Hematopoietic multipotent progenitor cell (in vitro differentiated cells): ENCODE results near the gene PCMT1. TPM values are rescaled to one million over a fixed set of nuclear protein-coding genes. Genes with fewer than 3 reads are reported as not detected.
"Not testable (repeated sequence)": the region's sequence is repeated elsewhere in the genome, so short reads cannot be mapped to it uniquely, and the experiment has no call there.

Experiments
- DNase-seq, 3 donors: peaks; one replicate each; pipeline ENCODE4 v3.0.0-alpha.2; 2011 to 2015; ENCODE audit warnings: low read depth in 2 of 3, low spot score in 2 of 3
- total RNA-seq: library from RNA; depleted of rRNA; stranded (reverse); fragments of >200 nt; gene quantifications from one replicate; pipeline ENCODE4 v1.2.3, GENCODE V29; 2012

Gene PCMT1
- 109 TPM for total RNA-seq

DNA sequence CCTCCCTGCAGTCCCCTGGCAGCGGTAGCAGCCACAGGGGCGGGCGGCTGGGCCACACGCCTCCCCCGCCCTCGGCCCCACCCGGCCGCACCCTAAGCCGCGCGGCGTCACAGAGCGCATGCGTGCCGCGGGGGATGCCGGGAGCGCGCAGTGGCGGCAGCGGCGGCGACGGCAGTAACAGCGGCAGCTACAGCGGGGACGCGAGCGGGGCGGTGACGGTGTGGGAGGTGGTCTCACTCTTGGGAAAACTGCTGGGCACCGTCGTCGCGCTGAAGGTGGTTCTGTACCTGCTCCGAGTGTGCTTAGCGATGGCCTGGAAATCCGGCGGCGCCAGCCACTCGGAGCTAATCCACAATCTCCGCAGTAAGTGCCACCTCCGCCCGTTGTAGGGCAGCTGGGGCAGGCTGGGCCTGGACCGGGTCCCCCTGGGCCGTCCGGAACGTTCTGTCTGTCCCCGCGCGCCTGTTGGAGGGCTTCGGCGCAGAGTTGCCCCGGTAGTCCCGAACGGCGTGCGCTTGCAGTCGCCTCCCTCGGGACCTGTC, at the start of gene PCMT1:
TSS of gene PCMT1 (plus strand) at position 148 of the 542 bp plus-strand sequence. CDS start at position 309, 161 bp downstream.
- peak; percentile 86 to 95 (median 91) for DNase-seq

DNA sequence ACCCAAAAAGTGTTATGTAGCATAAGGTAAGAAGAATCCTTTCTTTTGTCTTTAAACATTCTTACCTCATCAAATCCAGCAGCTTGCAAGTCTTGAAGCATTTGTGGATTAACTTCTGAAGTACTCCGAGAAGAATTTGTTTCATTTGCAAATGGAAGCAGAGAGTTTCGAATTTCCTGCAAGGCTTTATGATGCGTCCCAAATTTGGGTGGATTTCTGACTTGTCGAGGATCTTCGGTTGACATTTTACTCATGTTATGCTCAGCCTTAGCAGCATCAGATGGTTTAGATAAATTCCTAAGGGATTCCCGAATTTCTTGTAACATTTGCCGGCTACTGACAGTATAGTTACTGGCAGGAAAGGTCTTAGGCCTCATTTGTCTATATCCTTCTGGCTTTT, 47.8 kb upstream of the PCMT1 start:
- no peak for DNase-seq

- no peak for DNase-seq
These were observed 37.8 kb upstream of the PCMT1 start for GRCh38 chr6:149711711-149712110.

DNA sequence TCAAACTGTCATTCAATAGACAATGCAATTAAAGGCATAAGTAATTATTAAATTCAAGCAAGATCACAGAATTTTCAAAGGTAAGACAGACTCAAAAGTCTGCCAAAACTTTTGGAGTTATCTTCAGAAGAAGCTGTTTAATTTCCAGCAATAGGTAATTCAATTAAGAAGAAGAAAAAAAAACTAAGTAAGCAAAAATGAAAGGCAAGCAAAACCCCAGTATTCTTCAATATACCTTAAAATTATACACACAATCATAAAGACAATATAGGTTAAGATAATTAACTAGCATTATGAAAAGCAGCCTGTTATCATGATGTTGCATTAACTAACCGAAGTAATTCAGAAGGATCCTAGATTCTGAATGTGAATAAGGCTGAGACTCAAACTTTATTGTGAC, 35.1 kb upstream of the PCMT1 start:
- no peak for DNase-seq

GRCh38 chr6:149716181-149716963, 33.2 kb upstream of the PCMT1 start:
- no peak for DNase-seq

GRCh38 chr6:149717255-149717587, 32.3 kb upstream of the PCMT1 start:
- no peak for DNase-seq

GRCh38 chr6:149717588-149718458, 31.7 kb upstream of the PCMT1 start, which contains the start of gene LATS1:
TSS of gene LATS1 (minus strand) at chr6:149718101. CDS start at chr6:149702126, 15,975 bp downstream.
- DNase-seq = peak; percentile 76 to 90 (median 90)

- no peak for DNase-seq
These were observed 30.0 kb upstream of the PCMT1 start for GRCh38 chr6:149719531-149719930.

- no peak for DNase-seq
These were observed 26.3 kb upstream of the PCMT1 start for GRCh38 chr6:149723262-149723661.

GRCh38 chr6:149723771-149724417, 25.6 kb upstream of the PCMT1 start:
- DNase-seq = peak; percentile 19 to 75 (median 70)

- DNase-seq = no peak
These were observed 23.8 kb upstream of the PCMT1 start for GRCh38 chr6:149725785-149726184.

GRCh38 chr6:149727793-149728498, 21.6 kb upstream of the PCMT1 start:
- peak in 1 of 3 donors; percentile 69 for DNase-seq

DNA sequence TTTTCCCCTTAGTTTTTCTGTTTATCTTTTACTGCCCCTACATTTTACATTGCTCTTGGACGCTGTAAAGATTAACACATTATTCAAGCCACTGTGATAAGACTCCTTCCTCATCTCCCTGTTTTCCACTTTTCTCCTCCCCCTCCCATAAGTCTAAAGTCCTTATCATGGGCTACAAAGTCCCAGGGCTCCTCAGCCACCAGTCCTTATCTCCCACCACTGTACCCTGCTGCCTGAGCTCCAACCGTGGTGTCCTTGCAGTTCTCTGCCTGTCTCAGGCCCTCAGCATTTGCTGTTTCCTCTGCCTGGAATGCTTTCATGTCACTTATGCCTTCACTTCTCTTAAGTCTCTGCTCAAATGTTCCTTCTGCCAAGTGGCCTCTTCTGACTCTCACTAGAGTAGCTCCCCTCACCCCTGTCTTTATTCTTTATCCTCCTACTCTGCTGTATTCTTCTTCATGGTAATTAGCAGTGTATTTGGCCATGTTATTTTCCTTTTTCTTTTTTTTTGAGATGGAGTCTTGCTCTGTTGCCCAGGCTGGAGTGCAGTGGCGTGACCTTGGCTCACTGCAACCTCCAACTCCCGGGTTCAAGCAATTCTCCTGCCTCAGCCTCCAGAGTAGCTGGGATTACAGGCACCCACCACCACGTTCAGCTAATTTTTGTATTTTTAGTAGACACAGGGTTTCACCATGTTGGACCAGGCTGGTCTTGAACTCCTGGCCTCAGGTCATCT, 20.9 kb upstream of the PCMT1 start:
- no peak for DNase-seq

DNA sequence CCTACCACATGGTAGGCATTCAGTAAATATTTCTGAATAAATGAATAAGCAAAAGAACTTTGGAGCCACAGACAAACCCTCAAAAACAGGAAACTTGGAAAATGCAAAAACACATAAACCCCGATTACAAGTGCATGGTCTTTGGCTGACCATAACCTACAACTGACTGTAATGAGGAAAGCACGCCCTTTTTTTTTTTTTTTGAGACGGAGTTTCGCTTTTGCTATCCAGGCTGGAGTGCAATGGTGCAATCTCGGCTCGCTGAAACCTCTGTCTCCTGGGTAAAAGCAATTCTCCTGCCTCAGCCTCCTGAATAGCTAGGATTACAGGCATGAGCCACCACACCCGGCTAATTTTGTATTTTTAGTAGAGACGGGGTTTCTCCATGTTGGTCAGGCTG, 19.7 kb upstream of the PCMT1 start:
- no peak for DNase-seq

DNA sequence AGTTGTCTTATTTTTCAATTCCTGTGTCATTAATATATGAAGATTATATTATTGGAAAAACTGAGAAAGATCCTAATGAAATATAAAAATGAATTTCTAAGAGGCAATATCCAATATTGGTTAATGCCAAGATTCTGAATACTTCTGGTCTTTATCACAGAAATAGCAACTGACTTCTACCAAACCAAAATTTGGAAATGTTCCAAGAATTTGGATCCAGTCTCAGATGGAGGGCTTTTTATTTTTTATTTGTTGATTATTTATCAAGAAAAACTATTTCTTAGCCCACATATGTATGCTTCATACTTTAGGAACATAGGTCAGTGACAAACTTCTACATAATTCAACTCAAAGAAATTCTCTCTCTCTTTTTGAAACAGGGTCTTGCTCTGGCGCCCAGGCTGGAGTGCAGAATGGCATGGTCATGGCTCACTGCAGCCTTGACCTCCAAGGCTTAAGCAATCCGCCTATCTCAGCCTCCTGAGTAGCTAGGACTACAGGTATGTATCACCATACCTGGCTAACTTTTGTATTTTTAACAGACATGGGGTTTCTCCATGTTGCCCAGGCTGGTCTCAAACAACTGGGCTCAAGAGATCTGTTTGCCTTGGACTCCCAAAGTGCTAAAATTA, 16.3 kb upstream of the PCMT1 start:
- no peak for DNase-seq

DNA sequence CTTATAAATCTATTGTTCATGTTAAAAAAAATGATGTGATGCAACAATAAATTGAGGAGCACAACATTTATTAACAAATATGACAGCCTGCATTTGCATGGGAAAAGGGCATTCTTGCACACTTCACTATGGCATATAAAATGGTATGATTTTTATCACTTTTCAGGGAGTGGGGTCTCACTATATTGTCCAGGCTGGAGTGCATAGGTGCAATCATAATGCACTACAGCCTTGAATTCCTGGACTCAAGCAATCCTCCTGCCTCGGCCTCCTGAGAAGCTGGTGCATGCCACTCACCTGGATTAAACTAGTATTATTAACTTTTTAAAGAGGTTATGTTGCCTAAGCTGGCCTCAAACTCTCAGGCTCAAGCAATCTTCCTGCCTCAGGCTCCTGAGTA, 14.6 kb upstream of the PCMT1 start:
- DNase-seq = no peak

DNA sequence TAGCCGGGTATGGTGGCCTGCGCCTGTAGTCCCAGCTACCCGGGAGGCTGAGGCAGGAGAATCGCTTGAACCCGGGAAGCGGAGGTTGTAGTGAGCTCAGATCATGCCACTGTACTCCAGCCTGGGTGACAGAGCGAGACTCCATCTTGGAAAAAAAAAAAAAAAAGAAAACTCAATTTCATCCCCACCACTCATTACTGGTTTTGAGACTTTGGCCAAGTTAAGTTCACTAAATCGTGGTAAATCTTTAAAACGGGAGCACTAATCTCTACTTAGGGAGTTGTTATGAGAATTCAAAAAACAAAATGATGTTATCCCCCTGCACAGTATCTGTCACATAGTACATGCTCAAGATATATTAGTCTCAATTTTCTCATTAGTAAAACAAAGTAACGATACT, 4.3 kb upstream of the PCMT1 start:
- not testable (repeated sequence) for DNase-seq

- DNase-seq = peak; percentile 74 to 95 (median 92)
These were observed 3.2 kb upstream of the PCMT1 start, which contains the start of gene NUP43 for GRCh38 chr6:149746147-149746946. TSS of gene NUP43 (minus strand) at chr6:149746529. CDS start at chr6:149746495, 34 bp downstream.
